Memory B cell (primary cell): Measurements from ENCODE around the gene CCDC40.

Experiments
- ATAC-seq: fragments of 150-1000 bp; cut with Tn5 transposase; 2 replicates; pipeline ENCODE4 v1.10.0; 2021; ENCODE audit warnings: low read depth, mild to moderate bottlenecking, moderate library complexity
- DNase-seq, 2 donors: peaks; one replicate each; pipeline ENCODE4 v3.0.0; 2022; ENCODE audit warnings: low spot score in 2 of 2
- H3K27ac Mint-ChIP-seq: one replicate; pipeline ENCODE4 v1.8.0; 2022; ENCODE audit warnings: mild to moderate bottlenecking, moderate library complexity, mixed read lengths
- H3K27me3 Mint-ChIP-seq: one replicate; pipeline ENCODE4 v1.8.0; 2022; ENCODE audit warnings: mixed read lengths
- H3K36me3 Mint-ChIP-seq: one replicate; pipeline ENCODE4 v1.8.0; 2022; ENCODE audit warnings: mild to moderate bottlenecking, mixed read lengths
- H3K4me1 Mint-ChIP-seq: one replicate; pipeline ENCODE4 v1.8.0; 2022; ENCODE audit warnings: mixed read lengths
- H3K4me3 Mint-ChIP-seq: one replicate; pipeline ENCODE4 v1.8.0; 2022; ENCODE audit warnings: mild to moderate bottlenecking, moderate library complexity, mixed read lengths
- H3K9me3 Mint-ChIP-seq: one replicate; pipeline ENCODE4 v1.8.0; 2022; ENCODE audit warnings: mixed read lengths

CCDC40 gene

GRCh38 chr17:80116921-80117380 lies 80.5 kb downstream of the CCDC40 start:
- Mint-ChIP-seq H3K4me1 (peaks cover 3% of the 10 kb centered on the region), H3K4me3 (no peak overlapping the region), H3K9me3 (peaks cover 6% of the 10 kb centered on the region), H3K27ac (no peak overlapping the region), H3K36me3 (peaks cover 8% of the 10 kb centered on the region), H3K27me3 (no peaks in the 10 kb centered on the region)
- DNase-seq (no peak), ATAC-seq (no peak)

GRCh38 chr17:80117491-80118401 lies 81.3 kb downstream of the CCDC40 start:
- no peak for DNase-seq

GRCh38 chr17:80118601-80119270 lies 82.3 kb downstream of the CCDC40 start:
- Mint-ChIP-seq H3K27ac (no peak overlapping the region), H3K9me3 (peaks cover 6% of the 10 kb centered on the region), H3K4me3 (no peak overlapping the region), H3K27me3 (no peaks in the 10 kb centered on the region), H3K36me3 (peaks cover 8% of the 10 kb centered on the region), H3K4me1 (no peaks in the 10 kb centered on the region)
- DNase-seq (no peak), ATAC-seq (no peak)

More at GRCh38 chr17:80117491-80118401, 81.3 kb downstream of the CCDC40 start:
- H3K4me1 Mint-ChIP-seq: peaks cover 3% of the 10 kb centered on the region
- H3K36me3 Mint-ChIP-seq: peaks cover 8% of the 10 kb centered on the region
- no peak for ATAC-seq
- no peaks in the 10 kb centered on the region for H3K27me3 Mint-ChIP-seq
- peaks cover 6% of the 10 kb centered on the region for H3K9me3 Mint-ChIP-seq
- H3K4me3 Mint-ChIP-seq: no peak overlapping the region
- H3K27ac Mint-ChIP-seq: no peak overlapping the region

- Mint-ChIP-seq H3K27ac (no peak overlapping the region), H3K9me3 (peaks cover 6% of the 10 kb centered on the region), H3K27me3 (peaks cover under 1% of the 10 kb centered on the region), H3K4me1 (no peaks in the 10 kb centered on the region), H3K36me3 (peaks cover 8% of the 10 kb centered on the region), H3K4me3 (no peak overlapping the region)
- DNase-seq (no peak), ATAC-seq (no peak)
These were observed 82.9 kb downstream of the CCDC40 start for GRCh38 chr17:80119271-80119791.

GRCh38 chr17:80119839-80120238 lies 83.4 kb downstream of the CCDC40 start:
- H3K36me3 Mint-ChIP-seq: peaks cover 7% of the 10 kb centered on the region
- no peak overlapping the region for H3K4me3 Mint-ChIP-seq
- ATAC-seq (no peak), DNase-seq (no peak)
- H3K9me3 Mint-ChIP-seq: peaks cover 6% of the 10 kb centered on the region
- no peaks in the 10 kb centered on the region for H3K4me1 Mint-ChIP-seq
- no peak overlapping the region for H3K27ac Mint-ChIP-seq
- peaks cover 3% of the 10 kb centered on the region for H3K27me3 Mint-ChIP-seq

GRCh38 chr17:80122026-80122575 lies 85.7 kb downstream of the CCDC40 start:
- no peak overlapping the region for H3K4me3 Mint-ChIP-seq
- DNase-seq (no peak), ATAC-seq (no peak)
- H3K9me3 Mint-ChIP-seq: no peaks in the 10 kb centered on the region
- no peaks in the 10 kb centered on the region for H3K36me3 Mint-ChIP-seq
- no peaks in the 10 kb centered on the region for H3K4me1 Mint-ChIP-seq
- no peak overlapping the region for H3K27ac Mint-ChIP-seq
- H3K27me3 Mint-ChIP-seq: peaks cover 3% of the 10 kb centered on the region

- no peaks in the 10 kb centered on the region for H3K9me3 Mint-ChIP-seq
- H3K27ac Mint-ChIP-seq: no peak overlapping the region
- DNase-seq: no peak
- ATAC-seq: no peak
- no peaks in the 10 kb centered on the region for H3K36me3 Mint-ChIP-seq
- no peak overlapping the region for H3K4me3 Mint-ChIP-seq
- no peaks in the 10 kb centered on the region for H3K4me1 Mint-ChIP-seq
- H3K27me3 Mint-ChIP-seq: peaks cover 7% of the 10 kb centered on the region
These were observed 86.6 kb downstream of the CCDC40 start for GRCh38 chr17:80122926-80123505.

- H3K9me3 Mint-ChIP-seq: no peaks in the 10 kb centered on the region
- H3K36me3 Mint-ChIP-seq: no peaks in the 10 kb centered on the region
- no peaks in the 10 kb centered on the region for H3K4me1 Mint-ChIP-seq
- no peak overlapping the region for H3K4me3 Mint-ChIP-seq
- no peak for ATAC-seq
- DNase-seq: no peak
- no peak overlapping the region for H3K27ac Mint-ChIP-seq
- H3K27me3 Mint-ChIP-seq: peaks cover 8% of the 10 kb centered on the region
These were observed 87.3 kb downstream of the CCDC40 start for GRCh38 chr17:80123791-80124190.

- Mint-ChIP-seq H3K4me3 (no peak overlapping the region), H3K27ac (no peak overlapping the region), H3K4me1 (no peaks in the 10 kb centered on the region), H3K9me3 (no peaks in the 10 kb centered on the region), H3K36me3 (no peaks in the 10 kb centered on the region), H3K27me3 (peaks cover 10% of the 10 kb centered on the region)
- DNase-seq (no peak), ATAC-seq (no peak)
These were observed 88.0 kb downstream of the CCDC40 start for GRCh38 chr17:80124351-80124981.

- no peaks in the 10 kb centered on the region for H3K36me3 Mint-ChIP-seq
- no peak for DNase-seq
- no peak overlapping the region for H3K4me3 Mint-ChIP-seq
- no peak for ATAC-seq
- no peaks in the 10 kb centered on the region for H3K9me3 Mint-ChIP-seq
- H3K27me3 Mint-ChIP-seq: peaks cover 10% of the 10 kb centered on the region
- no peaks in the 10 kb centered on the region for H3K4me1 Mint-ChIP-seq
- no peak overlapping the region for H3K27ac Mint-ChIP-seq
These were observed 89.4 kb downstream of the CCDC40 start for GRCh38 chr17:80125656-80126448.

- Mint-ChIP-seq H3K9me3 (no peaks in the 10 kb centered on the region), H3K27me3 (peaks cover 10% of the 10 kb centered on the region), H3K27ac (no peak overlapping the region), H3K36me3 (no peaks in the 10 kb centered on the region), H3K4me3 (no peak overlapping the region), H3K4me1 (no peaks in the 10 kb centered on the region)
- ATAC-seq: no peak
- no peak for DNase-seq
These were observed 89.9 kb downstream of the CCDC40 start for GRCh38 chr17:80126449-80126715.

- Mint-ChIP-seq H3K27me3 (peaks cover 10% of the 10 kb centered on the region), H3K4me3 (no peak overlapping the region), H3K9me3 (no peaks in the 10 kb centered on the region), H3K4me1 (no peaks in the 10 kb centered on the region), H3K36me3 (peaks cover 5% of the 10 kb centered on the region), H3K27ac (no peak overlapping the region)
- DNase-seq (no peak), ATAC-seq (no peak)
These were observed 92.6 kb downstream of the CCDC40 start for GRCh38 chr17:80129006-80129565.

GRCh38 chr17:80130992-80131391 lies 94.5 kb downstream of the CCDC40 start:
- H3K27ac Mint-ChIP-seq: no peak overlapping the region
- DNase-seq: no peak
- peaks cover 7% of the 10 kb centered on the region for H3K27me3 Mint-ChIP-seq
- H3K4me1 Mint-ChIP-seq: no peaks in the 10 kb centered on the region
- no peak overlapping the region for H3K4me3 Mint-ChIP-seq
- H3K9me3 Mint-ChIP-seq: no peaks in the 10 kb centered on the region
- ATAC-seq: no peak
- peaks cover 15% of the 10 kb centered on the region for H3K36me3 Mint-ChIP-seq
